NCI-H524 treated with DMSO at 0.1 percent for 48 hours (cell line): Measurements from ENCODE around the gene TMEM139.
A peak's percentile ranks its signal among the peaks of the same experiment; 100 is the strongest.
"Not testable (repeated sequence)": the region's sequence is repeated elsewhere in the genome, so short reads cannot be mapped to it uniquely, and the experiment has no call there.

ENCODE experiments used
- DNase-seq: peaks from one replicate; lab custom pipeline; 2025; lab: John Stamatoyannopoulos, UW

TMEM139 gene

GRCh38 chr7:143258831-143259230 lies 25.9 kb upstream of the TMEM139 start:
- no peak for DNase-seq

- no peak for DNase-seq
Observed at GRCh38 chr7:143259765-143260164, 25.0 kb upstream of the TMEM139 start.

- DNase-seq, result no peak
Observed at GRCh38 chr7:143261901-143262300, 22.9 kb upstream of the TMEM139 start.

- no peak for DNase-seq
Observed at GRCh38 chr7:143263266-143264195, 21.2 kb upstream of the TMEM139 start, which contains the start of gene GSTK1. GSTK1 (plus strand) TSS chr7:143263441; CDS start chr7:143263514, 73 bp downstream.

- DNase-seq, result not testable (repeated sequence)
Observed at GRCh38 chr7:143264196-143264568, 20.6 kb upstream of the TMEM139 start.

GRCh38 chr7:143265017-143265693 lies 19.6 kb upstream of the TMEM139 start:
- no peak for DNase-seq

GRCh38 chr7:143269251-143269650 lies 15.5 kb upstream of the TMEM139 start:
- no peak for DNase-seq

GRCh38 chr7:143271240-143271639 lies 13.5 kb upstream of the TMEM139 start:
- no peak for DNase-seq

- DNase-seq, result no peak
Observed at GRCh38 chr7:143272871-143273270, 11.9 kb upstream of the TMEM139 start.

GRCh38 chr7:143279186-143280098 lies 5.3 kb upstream of the TMEM139 start:
- no peak for DNase-seq

GRCh38 chr7:143280160-143280559 lies 4.6 kb upstream of the TMEM139 start:
- no peak for DNase-seq

- DNase-seq, result no peak
Observed at GRCh38 chr7:143280566-143280965, 4.2 kb upstream of the TMEM139 start.

GRCh38 chr7:143281529-143281928 lies 3.2 kb upstream of the TMEM139 start:
- DNase-seq, result no peak

- no peak for DNase-seq
Observed at GRCh38 chr7:143282124-143282523, 2.6 kb upstream of the TMEM139 start.

GRCh38 chr7:143283381-143283780 lies 1.4 kb upstream of the TMEM139 start:
- no peak for DNase-seq

GRCh38 chr7:143285470-143285778 lies 666 bp downstream of the TMEM139 start:
- no peak for DNase-seq

GRCh38 chr7:143285806-143286521 lies 1.2 kb downstream of the TMEM139 start:
- DNase-seq, result no peak

- no peak for DNase-seq
Observed at GRCh38 chr7:143286522-143286890, 1.7 kb downstream of the TMEM139 start.

- no peak for DNase-seq
Observed at GRCh38 chr7:143287339-143287934, 2.7 kb downstream of the TMEM139 start.

GRCh38 chr7:143287935-143288826 lies 3.4 kb downstream of the TMEM139 start, which contains the start of gene CASP2:
CASP2 (plus strand) TSS chr7:143288351; CDS start chr7:143288456, 105 bp downstream.
- DNase-seq, result peak; percentile 56
